Measurements from ENCODE around the gene BCAR3.
"Not testable (repeated sequence)": the region's sequence is repeated elsewhere in the genome, so short reads cannot be mapped to it uniquely, and the experiment has no call there.

BCAR3 gene

GRCh38 chr1:93593854-93594602 is 87.6 kb downstream of the BCAR3 start:
- DNase-seq: no peak

DNA sequence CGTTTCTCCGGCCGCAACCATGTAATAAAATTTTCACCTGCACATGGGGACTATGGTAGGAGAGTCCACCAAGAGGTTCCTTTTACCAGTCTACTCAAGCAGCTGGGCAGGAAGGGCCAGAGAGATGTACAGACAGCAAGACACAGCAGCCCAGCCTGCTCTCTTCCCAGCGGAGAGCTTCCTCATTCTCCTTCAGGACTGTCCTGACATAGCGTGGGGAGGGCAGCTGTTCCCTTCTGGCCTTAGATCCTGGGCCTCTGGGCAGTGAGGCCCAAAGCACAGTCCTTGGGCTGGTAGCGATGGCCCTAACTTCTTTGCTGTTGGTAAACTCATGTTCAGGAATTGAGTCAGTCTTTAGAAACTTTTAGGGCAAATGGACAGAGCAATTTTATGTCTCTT is 89.1 kb downstream of the BCAR3 start:
- DNase-seq: no peak

GRCh38 chr1:93591676-93592550 is 89.7 kb downstream of the BCAR3 start:
- peak; percentile 34 for DNase-seq

GRCh38 chr1:93591291-93591675 is 90.4 kb downstream of the BCAR3 start:
- not testable (repeated sequence) for DNase-seq

DNA sequence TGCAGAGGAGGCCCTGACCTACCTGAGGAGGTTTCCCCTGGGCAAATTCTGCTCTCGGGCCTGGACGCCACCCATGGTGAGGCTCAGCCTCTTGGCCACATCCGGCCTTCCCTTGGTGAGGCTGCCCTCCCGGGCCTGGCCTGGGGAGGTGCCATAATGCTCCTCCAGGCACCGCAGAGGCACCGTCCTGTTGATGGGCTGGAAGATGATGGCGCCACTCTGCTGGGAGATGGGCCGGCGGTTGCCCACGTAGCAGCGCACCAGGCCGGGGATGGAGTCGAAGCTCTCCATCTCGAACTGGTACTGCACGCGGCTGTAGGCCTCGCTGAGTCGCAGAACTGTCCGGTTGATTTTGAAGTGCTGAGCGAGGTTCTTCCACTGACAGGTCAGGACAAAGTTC is 92.7 kb downstream of the BCAR3 start:
- DNase-seq: no peak

GRCh38 chr1:93588206-93588605 is 93.4 kb downstream of the BCAR3 start:
- DNase-seq: no peak

DNA sequence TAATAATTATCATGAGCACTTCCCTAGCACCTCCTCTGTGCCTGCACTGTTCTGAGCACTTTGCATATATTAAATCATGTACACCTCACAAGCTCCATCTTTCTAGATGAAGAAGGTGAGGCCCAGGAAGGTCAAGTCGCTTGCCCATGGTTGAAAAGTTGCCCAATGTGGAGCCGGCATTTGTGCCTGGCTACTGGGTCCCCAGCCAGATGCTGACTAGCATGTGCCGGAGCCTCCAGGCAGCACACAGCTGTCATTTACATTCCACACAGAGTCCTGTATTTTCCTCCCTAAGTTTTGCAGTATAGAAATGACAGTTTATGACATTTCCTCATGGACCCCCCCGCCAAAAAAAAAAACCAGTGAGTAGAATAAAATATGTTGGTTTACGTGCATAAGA is 94.3 kb downstream of the BCAR3 start:
- DNase-seq: no peak

DNA sequence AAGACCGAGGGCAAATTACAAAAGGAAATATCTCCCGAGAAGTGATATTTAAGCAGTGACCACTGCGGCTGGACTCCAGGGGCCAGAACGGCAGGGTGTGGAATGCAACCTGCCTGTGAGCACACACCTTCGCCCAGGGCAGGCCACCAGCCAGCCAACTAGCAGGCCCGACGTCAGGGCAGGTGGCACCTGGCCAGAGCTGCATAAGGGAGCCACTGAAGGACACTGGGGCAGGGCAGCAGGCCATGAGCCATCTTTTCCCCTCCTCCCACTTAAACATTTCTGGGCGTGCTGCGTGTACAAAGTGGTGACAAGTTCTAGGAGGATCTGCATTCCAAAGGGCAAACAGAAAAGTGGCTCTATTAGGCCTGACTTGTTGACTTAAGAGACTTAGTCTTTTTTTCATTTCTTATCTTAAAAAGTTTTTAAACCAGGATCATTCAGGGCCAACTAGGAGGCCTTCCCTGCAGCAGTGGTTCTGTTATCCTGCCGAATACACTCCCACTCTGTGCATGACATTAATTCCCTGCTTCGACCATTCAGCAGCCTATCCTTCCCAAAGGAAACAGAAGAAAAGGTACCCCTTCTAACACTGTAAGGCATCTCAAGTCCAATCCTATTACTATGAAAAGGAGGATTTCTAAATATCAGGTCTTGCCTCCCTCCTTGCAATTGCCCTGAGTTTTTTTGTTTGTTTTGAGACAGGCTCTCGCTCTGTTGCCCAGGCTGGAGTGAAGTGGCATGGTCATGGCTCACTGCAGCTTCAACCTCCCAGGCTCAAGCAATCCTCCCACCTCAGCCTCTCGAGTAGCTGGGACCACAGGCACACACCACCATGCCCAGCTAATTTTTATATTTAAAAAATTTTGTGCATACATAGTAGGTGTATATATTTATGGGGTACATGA is 96.3 kb downstream of the BCAR3 start:
- DNase-seq: no peak

GRCh38 chr1:93584261-93585003 is 97.2 kb downstream of the BCAR3 start:
- no peak for DNase-seq

DNA sequence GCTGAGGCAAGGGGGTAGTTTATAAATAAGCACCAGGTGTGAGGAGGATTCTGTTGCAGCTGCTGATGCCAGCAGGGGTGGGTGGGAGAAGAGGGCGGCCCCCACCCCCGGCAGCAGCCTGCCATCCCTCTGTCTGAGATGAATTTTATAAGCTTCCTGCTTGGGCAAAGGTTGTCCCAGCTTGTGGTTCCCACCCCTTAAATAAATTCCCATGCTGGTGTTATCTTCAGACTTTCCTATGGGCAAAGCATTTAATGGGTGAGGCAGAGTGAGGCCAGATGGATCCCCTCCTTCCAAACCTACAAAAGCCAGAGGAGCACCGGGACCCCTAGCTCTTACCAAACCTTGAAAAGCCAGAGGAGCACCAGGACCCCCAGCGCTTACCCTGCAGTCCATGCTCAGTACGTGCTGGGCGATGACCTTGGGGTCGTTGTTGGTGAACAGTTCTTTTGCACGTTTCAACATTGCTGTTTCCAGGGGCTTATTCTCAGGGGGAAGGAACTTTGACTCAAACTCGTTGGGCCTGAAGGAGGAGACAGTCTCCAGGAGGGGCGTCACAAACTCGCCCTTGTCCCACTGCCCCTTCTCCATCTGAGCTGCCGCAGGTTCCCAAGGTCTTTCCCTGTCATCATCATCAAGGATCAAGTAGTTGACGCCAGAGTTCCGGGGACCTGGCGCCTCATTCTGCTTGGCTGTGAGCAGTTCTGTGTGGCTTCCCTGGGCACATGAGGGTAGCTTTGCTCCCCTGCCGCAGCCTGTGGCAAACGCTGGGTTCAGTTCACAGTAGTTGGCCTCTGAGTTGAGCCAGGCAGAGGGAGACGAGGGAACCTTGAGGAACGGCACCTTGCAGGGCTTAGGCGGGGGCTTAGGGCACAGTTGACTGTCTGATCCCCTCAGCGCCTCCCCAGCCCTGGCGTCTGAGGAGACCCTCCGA is 99.5 kb downstream of the BCAR3 start:
- no peak for DNase-seq

GRCh38 chr1:93579891-93580290 is 101.7 kb downstream of the BCAR3 start:
- no peak for DNase-seq

GRCh38 chr1:93578911-93579825 is 102.5 kb downstream of the BCAR3 start:
- no peak for DNase-seq

DNA sequence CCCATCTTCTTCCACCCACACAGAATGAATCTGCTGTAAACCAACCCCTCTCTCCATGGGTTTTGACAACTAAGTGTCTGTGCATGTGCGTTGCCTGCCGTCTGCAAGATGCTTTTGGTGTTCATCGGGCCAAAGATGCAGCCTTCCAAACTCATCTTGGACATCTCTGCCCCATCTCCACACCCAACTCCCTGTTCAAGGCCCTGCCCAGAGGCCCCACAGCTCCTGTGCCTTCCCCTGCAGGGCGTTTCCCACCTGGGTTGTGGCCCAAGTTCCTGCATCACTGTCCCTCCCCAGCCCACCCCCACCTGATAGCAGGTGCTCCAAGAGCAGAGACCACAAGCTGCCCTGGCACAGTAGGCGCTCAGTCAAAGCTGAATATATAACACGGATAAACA is 103.2 kb downstream of the BCAR3 start:
- DNase-seq: no peak

DNA sequence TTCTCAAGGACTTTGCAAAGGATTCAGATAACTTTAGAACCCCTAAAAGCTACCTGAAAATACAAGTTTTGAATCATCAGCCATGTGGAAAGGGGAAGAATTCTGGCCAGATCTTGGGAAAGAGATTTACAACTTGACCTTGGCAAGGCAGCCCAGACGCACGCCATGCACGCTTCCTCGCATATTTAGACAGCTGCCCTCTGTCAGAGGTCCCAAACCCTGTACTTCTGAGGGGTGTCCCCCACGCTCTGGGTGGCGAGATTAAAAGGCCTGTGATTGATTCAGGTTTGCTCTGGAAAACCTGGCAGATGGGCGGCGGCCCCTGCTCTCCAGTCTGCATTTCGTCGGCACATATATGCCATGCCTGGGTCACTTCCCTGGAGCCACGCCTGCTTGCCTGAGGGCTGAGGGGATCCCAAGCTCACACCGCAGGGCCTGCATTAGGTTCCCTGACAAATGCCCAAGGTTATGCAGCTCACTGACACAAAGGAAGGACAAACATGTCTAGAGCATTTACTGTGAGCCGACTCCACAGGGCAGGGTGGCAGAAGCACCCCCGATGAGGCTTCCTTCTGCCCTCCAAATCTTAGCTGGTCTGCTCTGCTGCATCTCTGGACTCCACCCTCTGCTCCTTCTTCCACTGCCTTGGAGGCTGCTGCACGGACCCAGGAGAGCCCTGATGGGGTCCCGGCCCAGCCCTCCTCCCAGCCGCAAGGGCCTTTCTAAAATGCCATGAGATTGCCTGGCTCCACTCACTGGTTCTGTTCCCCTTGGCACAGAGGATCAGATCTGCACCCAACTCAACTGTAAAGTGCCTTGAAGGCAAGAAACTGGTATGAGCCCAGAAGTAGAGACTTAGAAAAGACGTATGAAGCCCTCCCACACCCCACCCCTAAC is 103.9 kb downstream of the BCAR3 start:
- DNase-seq: no peak

GRCh38 chr1:93576746-93577145 is 104.9 kb downstream of the BCAR3 start:
- no peak for DNase-seq

GRCh38 chr1:93576346-93576745 is 105.3 kb downstream of the BCAR3 start:
- DNase-seq: no peak

DNA sequence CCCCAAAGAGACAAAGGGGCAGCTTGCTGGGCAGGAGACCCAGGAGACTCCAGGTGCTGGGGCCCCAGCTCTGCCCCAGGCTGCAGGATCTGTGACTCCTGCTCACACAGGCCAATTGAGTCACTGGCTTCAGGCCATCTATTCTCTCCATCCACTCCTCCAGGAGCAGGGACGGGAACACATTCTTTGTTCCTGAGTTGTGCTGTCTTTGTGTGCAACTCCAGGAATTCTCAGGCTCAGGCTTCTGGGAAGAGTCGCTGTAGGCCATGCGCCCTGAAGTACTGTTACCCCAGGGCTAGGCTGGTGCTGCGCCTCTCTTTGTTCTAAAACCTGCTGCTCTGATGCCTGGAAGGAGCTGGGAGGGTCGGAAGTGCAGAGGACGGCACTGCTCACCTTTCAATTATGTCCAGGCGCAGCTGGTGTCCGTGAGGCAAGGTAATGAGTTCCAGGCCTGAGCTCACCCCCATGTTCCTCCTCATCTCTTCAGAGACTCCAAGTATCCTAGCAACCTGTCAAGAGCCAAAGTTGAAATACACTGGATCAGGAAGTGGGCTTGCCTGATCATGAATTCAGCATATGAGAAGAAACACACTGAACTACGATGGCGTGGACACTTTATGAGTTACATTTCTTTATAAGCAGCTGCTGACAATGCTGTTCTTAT is 105.9 kb downstream of the BCAR3 start:
- DNase-seq: no peak

DNA sequence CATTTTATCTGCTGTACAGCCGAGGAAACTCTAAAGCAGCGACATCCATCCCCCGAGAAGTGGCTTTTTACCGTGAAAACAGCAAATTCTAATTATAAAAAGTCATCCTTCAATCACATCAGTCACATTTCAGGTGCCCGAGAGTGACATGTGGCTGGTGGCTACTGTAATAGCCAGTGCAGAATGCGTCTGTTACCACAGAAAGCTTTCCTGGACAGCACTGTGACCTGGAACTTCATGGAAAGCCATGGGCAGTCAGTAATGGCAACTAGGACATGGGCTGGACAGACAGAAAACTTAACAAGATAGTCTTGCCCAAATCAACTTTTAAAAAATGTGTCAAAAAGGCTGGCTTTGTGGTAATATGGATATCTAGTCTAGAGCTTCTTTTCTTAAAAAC is 106.6 kb downstream of the BCAR3 start:
- DNase-seq: no peak

- no peak for DNase-seq
Observed at GRCh38 chr1:93574511-93574910, 107.1 kb downstream of the BCAR3 start.

Measured in NCI-H1694 treated with DMSO at 0.1 percent for 48 hours (cell line).